ENCODE results near the gene CFAP97.
"Not testable (repeated sequence)": the region's sequence is repeated elsewhere in the genome, so short reads cannot be mapped to it uniquely, and the experiment has no call there.

Gene CFAP97

GRCh38 chr4:185203486-185204237, at the start of gene CFAP97:
Gene CFAP97, minus strand, starts transcription at chr4:185204000. Its CDS starts 12,804 bp downstream, at chr4:185191196.
- DNase-seq = peak; percentile 76

GRCh38 chr4:185249105-185249504, 45.3 kb upstream of the CFAP97 start:
- no peak for DNase-seq

- no peak for DNase-seq
Measured at GRCh38 chr4:185248393-185249039, 44.7 kb upstream of the CFAP97 start.

GRCh38 chr4:185247151-185247550, 43.4 kb upstream of the CFAP97 start:
- no peak for DNase-seq

- no peak for DNase-seq
Measured at GRCh38 chr4:185246453-185246852, 42.7 kb upstream of the CFAP97 start.

- DNase-seq = no peak
Measured at GRCh38 chr4:185244763-185245162, 41.0 kb upstream of the CFAP97 start.

GRCh38 chr4:185243879-185244278, 40.1 kb upstream of the CFAP97 start:
- no peak for DNase-seq

- DNase-seq = no peak
Measured at GRCh38 chr4:185242749-185243533, 39.1 kb upstream of the CFAP97 start.

- not testable (repeated sequence) for DNase-seq
Measured at GRCh38 chr4:185240486-185240885, 36.7 kb upstream of the CFAP97 start.

GRCh38 chr4:185238750-185239149, 35.0 kb upstream of the CFAP97 start:
- DNase-seq = no peak

- no peak for DNase-seq
Measured at GRCh38 chr4:185238215-185238681, 34.4 kb upstream of the CFAP97 start.

GRCh38 chr4:185237175-185237574, 33.4 kb upstream of the CFAP97 start:
- DNase-seq = no peak

GRCh38 chr4:185235843-185236503, 32.2 kb upstream of the CFAP97 start:
- no peak for DNase-seq

GRCh38 chr4:185235119-185235842, 31.5 kb upstream of the CFAP97 start:
- no peak for DNase-seq

GRCh38 chr4:185232370-185232769, 28.6 kb upstream of the CFAP97 start:
- no peak for DNase-seq

GRCh38 chr4:185229021-185229818, 25.4 kb upstream of the CFAP97 start:
- DNase-seq = no peak

- DNase-seq = no peak
Measured at GRCh38 chr4:185227713-185228278, 24.0 kb upstream of the CFAP97 start.

- DNase-seq = no peak
Measured at GRCh38 chr4:185227131-185227551, 23.3 kb upstream of the CFAP97 start.

- no peak for DNase-seq
Measured at GRCh38 chr4:185225940-185226339, 22.1 kb upstream of the CFAP97 start.

- DNase-seq = no peak
Measured at GRCh38 chr4:185224597-185224996, 20.8 kb upstream of the CFAP97 start.

GRCh38 chr4:185222598-185222997, 18.8 kb upstream of the CFAP97 start:
- DNase-seq = no peak
